OCI-M1 (cell line): ENCODE data around the gene VAMP2.
A peak's percentile ranks its signal among the peaks of the same experiment; 100 is the strongest.
"Not testable (repeated sequence)": the region's sequence is repeated elsewhere in the genome, so short reads cannot be mapped to it uniquely, and the experiment has no call there.

Source experiments
- DNase-seq: peaks from one replicate; lab custom pipeline; 2025; lab: John Stamatoyannopoulos, UW

The VAMP2 gene

DNA sequence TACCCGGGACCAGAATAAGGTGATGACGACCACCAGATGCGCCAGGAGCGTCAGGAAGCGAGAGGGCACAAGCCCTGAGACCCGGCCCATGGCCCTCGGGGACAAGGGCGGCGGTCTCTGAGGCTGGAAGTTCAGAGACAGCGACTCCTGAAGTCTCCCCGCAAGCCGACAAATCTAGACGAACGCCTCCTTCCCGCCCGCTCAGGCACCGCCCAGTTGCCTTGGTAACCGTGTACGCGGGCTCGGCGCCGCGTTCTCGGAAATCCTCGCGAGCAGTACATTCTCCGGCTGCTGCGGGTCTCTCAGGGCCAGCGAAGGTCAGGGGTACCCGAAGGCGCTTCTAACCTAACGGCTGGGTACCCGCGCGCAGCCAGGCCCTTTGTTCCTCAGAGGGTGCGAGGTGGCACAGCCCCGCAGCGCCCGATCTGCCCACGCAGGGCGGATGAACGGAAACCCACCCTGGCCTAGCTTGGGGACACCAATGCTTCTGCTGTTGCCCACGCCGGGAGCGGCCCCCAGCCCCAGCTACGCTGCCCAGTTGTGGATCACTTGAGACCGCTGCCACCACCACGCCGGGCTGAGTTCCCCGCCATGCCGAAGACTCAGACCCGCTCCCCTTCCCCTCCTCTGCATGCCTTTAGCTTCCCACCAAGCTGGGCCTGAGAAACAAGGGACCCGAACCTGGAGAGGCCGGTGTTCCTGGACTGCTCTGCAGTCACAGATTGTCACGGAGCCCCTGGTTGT lies 13.6 kb upstream of the VAMP2 start, which contains the start of gene TMEM107:
Gene TMEM107, minus strand, starts transcription at position 184 of the 744 bp plus-strand sequence. Its CDS starts 94 bp downstream, at position 90.
- DNase-seq, result peak; percentile 97

DNA sequence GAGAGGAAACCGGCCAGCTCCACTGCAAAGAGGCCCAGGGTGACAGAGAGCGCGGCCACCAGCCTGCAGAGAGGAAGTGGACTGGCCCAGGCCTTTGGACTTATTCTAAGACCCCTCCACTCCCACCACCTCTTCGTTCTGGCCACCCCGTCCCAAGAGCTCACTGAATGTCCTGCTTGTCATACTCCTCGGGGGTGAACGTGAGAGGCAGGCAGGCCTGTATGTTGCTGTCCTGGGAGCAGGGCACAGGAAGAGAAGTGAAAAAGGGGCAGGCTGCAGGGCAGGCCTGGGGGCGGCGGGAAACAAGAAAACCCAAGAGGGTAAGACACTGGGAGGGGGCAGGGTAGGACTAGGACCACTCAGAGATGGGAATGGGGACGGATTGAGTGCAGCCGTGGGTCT lies 13.0 kb upstream of the VAMP2 start:
- peak; percentile 80 for DNase-seq

DNA sequence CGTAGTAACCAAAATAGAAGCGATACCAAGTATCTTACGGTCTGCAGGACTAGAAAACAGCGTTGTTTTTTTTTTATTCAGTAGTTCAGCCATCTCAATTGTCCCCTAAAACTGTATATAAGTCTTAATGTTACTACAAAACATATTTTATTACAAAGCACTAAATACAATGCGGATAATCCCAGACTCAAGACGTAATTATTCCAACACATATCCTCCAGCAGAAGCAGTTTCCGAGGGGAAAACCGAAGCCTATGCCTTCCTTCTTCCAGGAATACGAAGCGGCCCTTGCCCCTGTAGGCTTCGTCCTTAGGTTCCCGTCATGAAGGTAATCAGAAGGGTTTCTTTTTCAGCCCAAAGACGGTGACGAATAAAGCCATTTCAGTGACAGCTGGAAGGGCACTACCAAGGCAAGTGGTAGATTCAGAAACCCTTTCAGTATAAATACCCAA lies 11.1 kb upstream of the VAMP2 start:
- DNase-seq, result no peak

DNA sequence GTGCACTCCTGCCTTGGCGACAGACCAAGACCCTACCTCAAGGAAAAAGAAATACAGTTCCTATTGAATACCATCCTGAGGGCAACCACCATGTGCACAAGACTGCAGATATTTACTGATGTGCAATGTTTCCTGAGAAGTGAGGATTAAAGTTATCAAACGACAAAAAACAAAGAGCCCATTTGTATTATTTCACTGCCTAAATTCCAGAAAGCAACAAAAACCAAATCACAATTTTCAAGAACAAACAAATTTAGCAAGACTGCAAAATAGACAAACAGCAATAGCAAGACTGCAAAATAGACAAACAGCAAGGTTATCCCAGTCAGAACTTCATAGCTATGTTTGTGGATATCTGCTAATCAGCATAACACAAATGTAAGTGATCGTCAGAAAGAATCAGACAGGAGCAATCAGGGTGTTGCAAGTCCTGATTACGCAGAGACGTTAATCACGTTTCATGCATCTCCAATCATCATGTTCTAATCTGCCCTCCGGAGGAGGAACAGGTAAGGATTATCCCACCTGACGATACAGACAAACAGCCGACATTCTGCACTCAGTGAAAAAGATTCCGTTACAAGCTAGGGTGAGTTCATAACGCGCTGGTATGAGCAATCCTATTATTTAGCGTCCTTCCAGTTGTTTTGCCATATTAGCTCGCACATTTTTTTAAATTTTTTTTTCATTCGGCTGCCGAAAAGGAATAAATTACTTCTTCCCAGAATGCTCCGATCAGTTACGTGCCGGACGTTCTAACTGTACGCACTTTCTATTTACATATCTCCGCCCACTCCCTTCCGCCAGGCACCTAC lies 10.5 kb upstream of the VAMP2 start:
- DNase-seq, result peak; percentile 98

DNA sequence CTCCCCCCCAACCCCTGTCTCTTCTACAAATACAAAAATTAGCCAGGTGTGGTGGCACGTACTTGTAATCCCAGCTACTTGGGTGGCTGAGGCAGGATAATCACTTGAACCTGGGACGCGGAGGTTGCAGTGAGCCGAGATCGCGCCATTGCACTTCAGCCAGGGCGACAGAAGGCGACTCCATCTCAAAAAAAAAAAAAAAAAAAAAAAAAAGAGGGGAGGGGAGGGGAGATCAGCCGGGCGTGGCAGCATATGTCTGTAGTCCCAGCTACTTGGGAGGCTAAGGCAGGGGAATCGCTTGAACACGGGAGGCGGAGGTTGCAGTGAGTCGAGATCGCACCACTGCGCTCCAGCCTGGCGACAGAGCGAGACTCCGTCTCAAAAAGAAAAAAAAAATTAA lies 7.4 kb upstream of the VAMP2 start:
- not testable (repeated sequence) for DNase-seq

DNA sequence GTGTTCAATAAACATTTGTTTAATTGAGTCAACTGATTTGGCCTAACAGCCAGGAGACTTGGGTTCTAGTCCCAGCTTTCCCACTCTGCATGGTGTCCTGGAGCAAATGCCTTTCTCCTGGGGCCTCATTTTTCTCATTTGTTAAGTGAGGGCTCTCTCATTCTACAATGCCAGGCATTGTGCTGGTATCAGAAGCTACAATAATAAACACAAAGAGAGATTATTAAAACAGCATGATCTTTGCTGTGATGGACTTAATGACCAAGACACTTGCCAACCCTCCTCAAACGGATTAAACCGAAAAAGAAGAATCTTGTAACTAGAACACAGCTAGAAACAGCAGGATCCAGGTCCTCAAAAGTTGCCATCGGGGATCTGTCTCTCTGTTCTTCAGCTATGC lies 4.8 kb upstream of the VAMP2 start:
- no peak for DNase-seq

DNA sequence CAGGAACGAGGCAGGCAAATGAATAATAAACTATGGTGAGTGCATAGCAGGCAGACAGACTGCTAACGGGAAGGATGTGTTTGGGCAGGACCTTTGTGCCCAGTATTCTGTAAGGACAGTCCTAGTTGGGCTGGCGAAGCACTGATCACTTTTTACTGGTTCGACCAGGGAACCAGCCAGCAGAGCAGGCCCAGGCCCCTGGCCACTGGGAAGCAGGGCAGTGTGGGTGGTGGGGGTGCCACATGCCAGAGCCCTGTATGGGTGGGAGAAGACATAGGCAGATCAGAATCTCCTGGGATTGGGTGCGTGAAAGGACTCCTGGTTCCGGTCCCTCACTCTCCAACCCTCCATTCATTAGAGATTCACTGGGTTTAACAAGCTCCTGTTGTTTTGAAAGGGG lies 4.0 kb upstream of the VAMP2 start:
- DNase-seq, result no peak

DNA sequence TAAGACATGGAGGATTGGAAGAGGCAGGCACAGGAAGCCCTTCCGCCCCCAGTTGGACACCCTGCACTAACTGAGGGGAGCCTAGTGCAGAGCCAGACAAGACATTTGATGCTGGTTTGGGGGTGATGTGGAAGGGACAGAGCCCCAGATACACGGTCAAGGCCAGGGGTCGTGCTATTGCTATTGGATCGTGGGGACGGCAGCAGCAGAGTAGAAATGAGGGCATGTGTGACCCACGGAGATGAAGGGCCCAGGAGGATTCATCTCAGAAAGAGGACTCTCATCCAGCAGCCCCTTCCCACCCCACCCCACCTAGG lies 2.0 kb upstream of the VAMP2 start:
- no peak for DNase-seq

DNA sequence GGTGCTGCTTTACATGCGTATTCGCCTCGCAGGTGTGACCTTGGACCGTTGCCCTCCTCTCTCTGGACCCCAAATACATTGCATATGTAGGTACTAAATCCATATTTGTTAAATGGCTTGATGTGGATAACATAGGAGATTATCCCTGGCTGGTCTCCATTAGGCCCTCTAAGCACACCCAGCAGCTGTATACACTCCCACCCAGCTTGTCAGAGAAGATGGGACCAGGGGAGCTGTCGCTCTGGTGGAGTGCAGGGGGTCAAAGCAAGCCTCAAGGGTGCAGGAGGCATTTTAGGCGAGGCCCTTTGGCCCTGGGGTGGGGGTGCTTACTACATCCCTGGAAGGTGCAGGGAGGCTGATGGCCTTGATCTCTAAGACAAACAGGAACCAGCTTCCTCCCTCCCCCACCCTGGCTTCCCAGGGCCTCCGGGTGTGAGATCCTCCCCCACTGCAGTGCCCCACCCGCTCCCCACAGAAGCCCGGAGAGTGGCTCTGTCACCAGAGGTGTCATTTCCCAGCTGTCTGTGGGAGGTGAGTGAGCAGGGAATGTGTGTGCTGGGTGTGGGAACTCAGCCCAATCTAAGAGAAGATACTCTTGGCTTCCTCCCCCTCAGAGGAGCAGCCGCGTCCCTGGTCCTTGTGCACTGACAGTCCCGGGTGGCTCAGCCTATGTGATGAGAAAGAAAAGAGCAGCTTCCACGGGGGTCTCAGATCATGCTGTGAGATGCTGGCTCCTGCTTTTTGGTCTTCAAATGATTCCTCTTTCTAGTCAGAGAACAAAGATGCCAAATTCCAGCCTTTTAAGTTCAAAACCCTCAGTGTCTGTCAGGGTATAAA lies 1.4 kb upstream of the VAMP2 start:
- peak; percentile 96 for DNase-seq

DNA sequence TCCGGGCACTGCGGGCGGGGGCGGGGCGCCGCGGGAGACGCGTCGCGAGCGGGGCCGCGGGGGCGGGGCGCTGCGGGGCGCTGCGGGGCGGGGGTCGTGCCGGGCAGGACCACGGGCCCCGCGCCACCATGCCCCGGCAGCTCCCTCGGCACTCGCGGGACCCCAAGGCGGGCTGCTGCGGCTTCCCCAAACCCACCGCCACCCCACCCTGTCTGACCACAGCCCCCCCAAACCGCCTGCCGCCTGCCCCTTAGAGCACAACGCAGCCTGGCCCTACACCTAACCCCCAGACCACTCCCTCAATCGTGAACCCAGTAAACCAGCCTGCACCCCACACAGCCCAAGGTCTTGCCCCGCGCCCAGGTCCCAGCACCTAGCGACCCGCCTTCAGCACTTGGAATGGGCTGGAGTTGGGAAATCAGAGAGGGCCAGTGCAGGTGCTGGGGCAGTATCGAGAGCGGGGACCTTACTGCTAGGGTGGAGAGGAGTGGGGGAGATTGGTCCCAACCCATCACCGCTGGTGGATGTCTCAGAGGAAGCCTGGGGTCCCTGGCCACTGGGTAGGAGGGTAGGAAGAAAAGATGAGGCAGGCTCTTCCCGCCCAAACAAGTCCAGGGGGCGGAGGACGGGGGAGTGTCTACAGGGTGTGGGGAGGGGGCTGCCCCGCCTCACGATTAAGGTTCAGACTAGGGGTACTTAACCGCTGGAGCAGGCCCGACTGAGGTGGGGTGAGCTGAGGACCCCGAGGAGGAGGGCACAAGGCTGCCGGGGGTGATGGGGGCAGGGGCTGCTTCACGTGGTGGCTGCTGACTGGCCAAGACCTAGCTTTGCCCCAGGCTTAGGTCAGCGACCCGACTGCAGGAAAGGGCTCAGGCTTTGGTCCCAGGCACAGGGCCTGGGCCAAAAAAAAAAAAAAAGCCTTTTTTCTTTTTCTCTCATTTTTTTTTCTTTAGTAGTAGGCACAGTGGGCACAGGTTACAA lies 539 bp upstream of the VAMP2 start:
- DNase-seq, result no peak

DNA sequence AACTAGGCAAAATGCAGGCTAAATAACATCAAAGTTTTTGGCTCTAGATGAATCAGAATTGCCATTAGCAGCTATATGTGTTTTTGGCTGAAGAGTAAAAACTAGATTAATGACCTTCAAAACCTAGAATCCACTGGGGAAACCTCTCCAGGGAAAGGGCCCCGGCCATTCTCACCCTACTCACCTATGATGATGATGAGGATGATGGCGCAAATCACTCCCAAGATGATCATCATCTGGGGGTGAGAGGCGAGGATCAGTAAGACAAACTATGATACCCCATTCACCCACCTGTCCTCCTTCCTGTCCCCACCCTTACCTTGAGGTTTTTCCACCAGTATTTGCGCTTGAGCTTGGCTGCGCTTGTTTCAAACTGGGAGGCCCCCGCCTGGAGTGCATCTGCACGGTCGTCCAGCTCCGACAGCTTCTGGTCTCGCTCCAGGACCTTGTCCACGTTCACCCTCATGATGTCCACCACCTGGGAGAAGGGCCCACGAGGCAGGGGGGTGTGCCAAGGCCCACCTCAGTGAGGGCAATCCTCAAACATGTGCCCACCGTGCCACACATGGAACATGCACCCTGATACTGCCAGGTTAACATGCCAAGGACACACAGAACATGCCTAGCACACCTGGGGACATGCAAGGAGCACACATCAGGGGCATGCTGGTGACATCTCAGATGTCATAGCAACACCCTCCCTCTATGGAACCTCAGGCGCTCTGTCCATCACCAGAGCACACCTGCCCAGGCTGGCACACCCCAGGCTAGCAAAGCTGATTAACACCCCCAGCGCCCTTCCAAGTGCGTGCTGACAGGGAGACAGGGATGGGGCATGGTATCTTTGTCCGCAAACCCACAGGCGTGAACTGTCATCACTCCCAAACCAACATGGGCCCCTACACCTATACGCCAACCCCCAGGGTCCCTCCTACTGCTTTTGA lies 1.2 kb downstream of the VAMP2 start:
- DNase-seq, result no peak

DNA sequence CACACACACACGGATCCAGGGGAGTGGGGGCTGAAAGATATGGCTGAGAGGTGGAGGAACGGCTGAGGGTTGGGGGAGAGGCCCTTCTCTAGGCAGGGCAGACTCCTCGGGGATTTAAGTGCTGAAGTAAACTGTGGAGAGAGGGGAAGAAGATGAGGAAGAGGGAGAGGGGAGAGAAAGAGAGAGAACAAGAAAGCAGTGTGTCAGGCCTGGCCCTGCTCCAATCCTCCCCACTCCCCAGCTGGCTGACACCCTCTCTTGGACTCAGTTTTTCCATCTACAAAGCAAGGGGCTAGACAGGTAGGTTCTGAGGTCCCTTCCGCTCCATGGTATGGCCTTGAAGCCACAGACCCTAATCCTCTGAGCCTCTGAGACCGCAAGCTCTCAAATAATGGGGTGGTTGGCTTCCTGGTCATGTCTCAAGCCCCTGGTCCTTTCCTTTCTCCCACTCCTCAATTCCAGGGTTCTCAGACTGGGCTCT lies 2.0 kb downstream of the VAMP2 start:
- no peak for DNase-seq

DNA sequence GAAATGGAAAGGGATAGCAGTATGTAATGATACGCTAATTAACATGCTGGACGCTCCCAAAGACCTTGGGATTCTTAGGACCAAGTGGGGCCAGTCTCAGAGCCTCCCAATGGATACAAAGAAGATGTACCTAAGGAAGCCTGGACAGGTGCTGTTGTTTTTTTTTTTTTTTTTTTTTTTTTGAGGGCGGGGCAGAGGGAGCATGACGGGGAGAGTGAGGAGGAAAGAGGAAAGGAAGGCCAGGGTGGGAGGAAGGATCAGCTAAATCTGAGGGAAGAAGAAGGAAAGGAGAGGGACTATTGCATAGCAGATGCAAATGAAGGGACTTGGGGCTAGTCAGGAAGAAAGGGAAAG lies 2.5 kb downstream of the VAMP2 start:
- DNase-seq, result no peak

DNA sequence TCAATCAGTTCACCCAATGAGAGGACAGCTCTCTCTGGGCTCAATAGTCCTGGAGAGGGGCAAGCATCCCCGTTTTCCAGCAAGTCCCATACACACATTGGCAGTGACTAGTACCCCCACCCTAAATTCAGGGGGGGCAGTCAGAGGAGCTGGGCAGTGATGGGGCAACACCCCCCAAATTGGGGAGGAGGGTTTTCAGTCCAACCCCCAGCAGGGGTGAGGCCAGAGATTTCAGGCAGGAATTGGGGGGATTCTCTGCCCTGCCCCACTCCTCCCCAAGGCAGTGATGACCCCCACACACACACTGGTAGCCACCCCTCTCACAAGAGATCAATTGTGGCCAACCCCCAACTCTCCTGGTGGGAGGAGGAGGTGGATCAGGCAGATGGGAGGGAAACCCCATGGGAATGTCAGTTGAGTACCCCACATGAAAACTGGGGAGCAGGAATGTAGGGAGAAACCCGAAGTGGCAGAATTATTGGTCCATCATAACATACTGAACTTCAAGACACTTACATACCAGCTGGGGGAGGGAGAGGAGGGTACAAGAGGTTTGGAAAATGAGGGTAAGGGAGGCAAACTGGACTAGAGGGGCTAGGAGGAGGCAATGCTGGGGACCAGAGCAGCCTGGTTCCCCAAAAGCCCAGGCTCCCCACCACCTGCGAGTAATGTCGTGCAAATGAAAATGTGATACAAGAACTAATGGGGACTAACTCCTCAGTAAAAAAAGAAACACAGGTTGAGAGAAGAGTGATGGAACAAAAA lies 3.1 kb downstream of the VAMP2 start:
- no peak for DNase-seq

DNA sequence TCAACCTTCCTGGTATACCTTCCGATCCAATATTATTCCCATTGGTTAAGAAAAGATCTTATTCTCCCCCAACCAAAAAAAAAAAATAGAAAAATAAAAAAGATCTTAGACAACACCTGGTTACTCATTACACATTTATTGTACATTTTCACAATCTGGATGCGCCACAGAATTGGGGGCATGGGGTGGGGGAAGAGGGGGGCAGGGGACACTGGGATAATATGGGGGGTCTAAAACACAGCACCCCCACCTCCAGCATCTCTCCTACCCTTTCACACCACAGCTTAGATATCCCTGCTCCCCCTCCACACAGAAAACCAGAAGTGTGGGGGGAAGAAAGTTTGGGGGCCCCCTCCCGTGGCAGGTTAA lies 3.7 kb downstream of the VAMP2 start:
- DNase-seq, result no peak

DNA sequence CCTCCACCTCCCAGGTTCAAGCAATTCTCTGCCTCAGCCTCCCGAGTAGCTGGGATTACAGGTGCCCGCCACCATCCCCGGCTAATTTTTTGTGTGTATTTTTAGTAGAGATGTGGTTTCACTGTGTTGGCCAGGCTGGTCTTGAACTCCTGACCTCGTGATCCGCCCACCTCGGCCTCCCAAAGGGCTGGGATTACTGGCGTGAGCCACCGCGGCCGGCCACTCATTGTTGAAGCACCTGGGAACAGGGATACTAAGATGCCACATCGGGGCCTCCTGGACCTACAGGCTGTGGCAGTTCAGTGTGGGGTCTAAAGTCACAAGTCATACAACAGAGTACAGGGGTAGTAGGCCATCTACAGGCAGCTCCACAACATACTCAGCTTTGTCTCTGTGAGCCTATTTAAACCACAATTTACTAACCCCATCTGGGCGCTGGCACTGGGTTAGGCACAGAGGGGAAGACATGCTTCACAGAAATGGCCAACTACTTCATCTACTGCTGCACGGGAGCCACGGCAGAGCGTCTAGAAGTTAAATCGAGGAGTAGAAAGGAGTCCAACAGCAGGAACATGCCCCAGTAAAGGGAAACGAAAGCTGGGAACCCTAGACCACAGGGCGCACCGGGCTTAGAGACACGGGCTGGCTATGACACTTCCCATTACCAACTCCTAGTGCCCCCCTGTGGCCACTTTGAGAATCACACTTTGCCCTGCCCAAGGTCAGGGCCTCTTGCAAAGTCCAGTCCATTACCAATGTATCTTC lies 4.3 kb downstream of the VAMP2 start:
- DNase-seq, result peak; percentile 99

DNA sequence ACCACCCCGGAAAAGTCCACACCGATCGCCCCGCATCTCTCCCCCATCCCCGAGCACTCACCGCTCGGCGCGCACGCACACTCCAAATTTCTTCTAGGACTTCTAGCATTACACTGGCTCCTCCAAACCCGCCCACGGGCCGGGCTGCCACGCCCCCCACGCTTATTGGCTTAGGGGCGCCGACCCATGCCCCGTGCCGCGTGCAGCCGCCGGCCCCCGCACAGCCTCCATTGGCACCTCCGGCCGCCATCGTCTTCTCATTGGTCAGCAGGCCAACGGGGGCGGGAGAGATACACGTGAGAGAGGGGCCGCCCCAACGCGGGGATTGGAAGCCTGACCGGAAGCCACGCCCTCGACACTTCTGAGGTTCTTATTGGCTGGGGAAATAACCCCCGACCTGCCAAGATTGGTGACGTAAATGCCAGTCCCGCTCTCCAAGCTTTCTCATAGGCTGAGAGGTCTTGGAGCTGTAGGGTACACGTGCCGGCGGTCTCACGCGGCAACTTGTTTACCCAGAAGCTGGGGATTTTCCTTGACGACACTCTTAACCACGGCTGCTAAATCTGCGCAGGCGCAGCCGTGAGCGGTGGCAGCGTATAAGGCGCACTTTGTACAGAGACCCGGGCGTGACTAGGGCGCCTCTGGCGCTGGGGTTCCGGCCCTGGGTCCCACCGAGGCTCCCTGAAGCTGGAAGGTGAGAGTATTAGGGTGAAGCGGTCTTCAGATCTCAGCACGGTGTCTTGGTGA lies 6.3 kb downstream of the VAMP2 start:
- peak; percentile 100 for DNase-seq

DNA sequence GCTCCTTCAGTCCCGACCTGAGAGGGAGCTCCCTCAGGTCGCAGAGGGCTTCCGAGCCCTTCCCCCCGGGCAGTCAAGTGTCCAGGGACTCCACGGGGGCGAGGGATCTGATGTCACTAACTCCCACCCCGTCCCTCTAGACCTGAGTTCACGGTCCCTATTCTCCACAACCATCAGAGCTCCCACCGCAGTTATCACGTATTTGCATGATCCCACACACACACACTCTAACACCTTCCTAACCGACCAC lies 6.8 kb downstream of the VAMP2 start:
- DNase-seq, result no peak
